HCT116 (cell line): ENCODE data around the gene STIMATE. TPM values are rescaled to one million over a fixed set of nuclear protein-coding genes. Genes with fewer than 3 reads are reported as not detected.

ENCODE experiments used
- ATAC-seq: fragments of 200-7000 bp; cut with Tn5 transposase; 2 replicates; pipeline ENCODE4 v1.9.1; 2020; ENCODE audit warnings: mild to moderate bottlenecking, moderate library complexity
- BruUV-seq: library from RNA; stranded (reverse); fragments of 400-500 nt; replicated peaks from 2 replicates; lab custom pipeline; 2021; lab: Mats Ljungman, UMichigan
- CTCF ChIA-PET: fragments of 300-600 bp; sonication (Branson Sonifier 250); formaldehyde crosslinking; loops from one replicate; lab custom pipeline; 2021; ENCODE audit warnings: antibody characterized with exemption; lab: Charles Lee
- POLR2A ChIA-PET: fragments of 300-600, 350-600 bp; sonication (Branson Sonifier 250); formaldehyde crosslinking; loops from one replicate; lab custom pipeline; 2021; ENCODE audit warnings: antibody characterized with exemption; lab: Charles Lee
- RAD21 ChIA-PET, 2 experiments: fragments of 300-600 bp; sonication (Branson Sonifier 250); formaldehyde crosslinking; loops; one replicate each; lab custom pipeline; 2023; ENCODE audit warnings: low total read pairs in 2 of 2; ENCODE audit not compliant: uncharacterized antibody in 2 of 2, unreplicated experiment in 2 of 2, low non-redundant PET in 1 of 2; lab: Charles Lee
- DNase-seq: peaks from one replicate; pipeline ENCODE4 v3.0.0-alpha.2; 2010; ENCODE audit warnings: low read depth, low spot score
- H2AFZ ChIP-seq: fragments of 200-600 bp; shearing (Covaris generic), sonication (generic); 2 replicates; pipeline ENCODE4 v1.6.1; 2017; ENCODE audit warnings: low read depth, mixed run types, mixed read lengths, antibody characterized with exemption, low read length; ENCODE audit not compliant: poor library complexity, severe bottlenecking
- H3K27ac ChIP-seq: 2 replicates; pipeline ENCODE4 v1.5.1; 2012; ENCODE audit warnings: low read depth, low read length
- H3K27me3 ChIP-seq: fragments of 200-600 bp; sonication (generic); 2 replicates; pipeline ENCODE4 v1.6.1; 2016; ENCODE audit warnings: mixed run types, low read length, mixed read lengths; ENCODE audit not compliant: insufficient read depth
- H3K36me3 ChIP-seq, 2 experiments: fragments of 200-500 bp in 1 of 2; fragments of 200-600 bp in 1 of 2; sonication (Bioruptor generic) in 1 of 2; sonication (generic) in 1 of 2; 2 replicates each; pipeline versions ENCODE4 v1.5.1 to v1.6.1; 2014 to 2016; ENCODE audit warnings: low read length in 2 of 2, inconsistent platforms in 1 of 2, mixed read lengths in 1 of 2, mixed run types in 1 of 2; ENCODE audit not compliant: insufficient read depth in 2 of 2, control insufficient read depth in 1 of 2
- H3K4me1 ChIP-seq, 2 experiments: fragments of 200-600 bp in 1 of 2; sonication (generic) in 1 of 2; 2 replicates each; pipeline versions ENCODE4 v1.5.1 to v1.6.1; 2012 to 2017; ENCODE audit warnings: low read length in 2 of 2, inconsistent platforms in 1 of 2, mild to moderate bottlenecking in 1 of 2, mixed read lengths in 1 of 2, mixed run types in 1 of 2, moderate library complexity in 1 of 2; ENCODE audit not compliant: insufficient read depth in 2 of 2, control insufficient read depth in 1 of 2
- H3K4me2 ChIP-seq: fragments of 200-600 bp; sonication (generic); 2 replicates; pipeline ENCODE4 v1.6.1; 2017; ENCODE audit warnings: mixed run types, low read length, mixed read lengths
- H3K4me3 ChIP-seq, 2 experiments: fragments of 200-600 bp in 1 of 2; sonication (generic) in 1 of 2; replicated peaks in 1 of 2; 2 replicates each; pipeline ENCODE4 v1.5.1; 2011 to 2016; ENCODE audit warnings: low read length in 2 of 2, control low read depth in 1 of 2, low read depth in 1 of 2, mild to moderate bottlenecking in 1 of 2, mixed read lengths in 1 of 2, mixed run types in 1 of 2
- H3K79me2 ChIP-seq: fragments of 200-600 bp; sonication (generic); 2 replicates; pipeline ENCODE4 v1.6.1; 2017; ENCODE audit warnings: mild to moderate bottlenecking, mixed run types, low read length, moderate library complexity, mixed read lengths; ENCODE audit not compliant: insufficient read depth
- H3K9ac ChIP-seq: fragments of 200-600 bp; sonication (generic); 2 replicates; pipeline ENCODE4 v1.6.1; 2016; ENCODE audit warnings: low read length, mixed read lengths
- H3K9me2 ChIP-seq: fragments of 200-600 bp; sonication (generic), shearing (Covaris generic); 2 replicates; pipeline ENCODE4 v1.6.1; 2017; ENCODE audit warnings: mixed run types, mild to moderate bottlenecking, moderate library complexity; ENCODE audit not compliant: insufficient read depth
- H3K9me3 ChIP-seq, 2 experiments: fragments of 200-500 bp in 1 of 2; fragments of 200-600 bp in 1 of 2; sonication (Bioruptor generic) in 1 of 2; sonication (generic) in 1 of 2; 2 replicates each; pipeline ENCODE4 v1.6.1; 2014 to 2017; ENCODE audit warnings: low read length in 2 of 2, mixed read lengths in 2 of 2, inconsistent platforms in 1 of 2, low read depth in 1 of 2, mild to moderate bottlenecking in 1 of 2, mixed run types in 1 of 2, moderate library complexity in 1 of 2; ENCODE audit not compliant: control insufficient read depth in 1 of 2, insufficient read depth in 1 of 2
- H4K20me1 ChIP-seq: fragments of 200-600 bp; sonication (generic), shearing (Covaris generic); 2 replicates; pipeline ENCODE4 v1.6.1; 2017; ENCODE audit warnings: mixed run types, mild to moderate bottlenecking, moderate library complexity; ENCODE audit not compliant: insufficient read depth
- CTCF ChIP-seq, 3 experiments: fragments of 200-600 bp in 1 of 3; sonication (generic) in 1 of 3; IDR thresholded peaks in 2 of 3; conservative IDR thresholded peaks in 1 of 3; 2 replicates each; pipeline ENCODE4 v1.5.1; 2012 to 2017; ENCODE audit warnings: low read depth in 2 of 3, low read length in 2 of 3, antibody characterized with exemption in 1 of 3, borderline replicate concordance in 1 of 3, control low read depth in 1 of 3, mild to moderate bottlenecking in 1 of 3, mixed read lengths in 1 of 3, mixed run types in 1 of 3, moderate library complexity in 1 of 3; ENCODE audit not compliant: insufficient read depth in 1 of 3
- EGR1 ChIP-seq: IDR thresholded peaks from 2 replicates; pipeline ENCODE4 v1.6.1; 2012; ENCODE audit warnings: low read depth
- EZH2 ChIP-seq: fragments of 200-600 bp; sonication (generic); IDR thresholded peaks from 2 replicates; pipeline ENCODE4 v1.6.1; 2017; ENCODE audit warnings: antibody characterized with exemption, mixed run types
- MAX ChIP-seq: IDR thresholded peaks from 2 replicates; pipeline ENCODE4 v1.6.1; 2012
- SP1 ChIP-seq: IDR thresholded peaks from 2 replicates; pipeline ENCODE4 v1.6.1; 2012; ENCODE audit warnings: low read depth
- SRF ChIP-seq: IDR thresholded peaks from 2 replicates; pipeline ENCODE4 v1.6.1; 2012; ENCODE audit warnings: low read depth
- YY1 ChIP-seq: IDR thresholded peaks from 2 replicates; pipeline ENCODE4 v1.6.1; 2011; ENCODE audit warnings: low read length, low read depth, moderate library complexity, mild to moderate bottlenecking; ENCODE audit not compliant: insufficient replicate concordance; ENCODE audit errors: extremely low read depth
- intact Hi-C: fragments of 100-400 bp; cut with micrococcal nuclease; formaldehyde crosslinking; loops from 2 replicates; pipeline ENCODE4 v1.10.0; 2022
- total RNA-seq: library from RNA; stranded (reverse); gene quantifications from one replicate; pipeline ENCODE4 v1.2.1, GENCODE V29; 2021; ENCODE audit not compliant: unreplicated experiment
- TF ChIP-seq, protein P1 (sequence below): IDR thresholded peaks from 2 replicates; pipeline ENCODE4 v1.6.1; 2012

STIMATE gene
- total RNA-seq, 1 experiment from 2014 or later: 20.2 TPM

- ChIA-PET RAD21 (no interaction called here), POLR2A (no interaction called here), CTCF (no interaction called here)
- Histone ChIP-seq H3K27ac (no peak overlapping the region), H3K9me3 (no peaks in the 10 kb centered on the region), H3K27me3 (no peaks in the 10 kb centered on the region), H4K20me1 (no peaks in the 10 kb centered on the region), H2AFZ (no peak overlapping the region), H3K9ac (no peak overlapping the region), H3K4me1 (no peaks in the 10 kb centered on the region)
- no peak for ATAC-seq
- intact Hi-C loops: no loop called here
- TF ChIP-seq MAX (no peak), SP1 (no peak), YY1 (no peak), SRF (no peak), CTCF (IDR thresholded peaks at IDR 0.05 in 2 of 3, conservative IDR thresholded peaks at IDR 0.05 in 1 of 3; ENCODE audit: borderline replicate concordance in 1 of 3, insufficient read depth in 1 of 3, low read depth in 2 of 3, low read length in 2 of 3) (no peak), EGR1 (no peak), EZH2 (no peak)
- TF ChIP-seq, protein P1, sequence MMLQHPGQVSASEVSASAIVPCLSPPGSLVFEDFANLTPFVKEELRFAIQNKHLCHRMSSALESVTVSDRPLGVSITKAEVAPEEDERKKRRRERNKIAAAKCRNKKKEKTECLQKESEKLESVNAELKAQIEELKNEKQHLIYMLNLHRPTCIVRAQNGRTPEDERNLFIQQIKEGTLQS: no peak
- TF ChIP-seq, all 23 proteins: peak for 0
- Histone ChIP-seq H3K4me3 (no peak overlapping the region), H3K79me2 (no peaks in the 10 kb centered on the region), H3K4me2 (no peak overlapping the region), H3K36me3 (peaks cover 0 to 4% of the 10 kb centered on the region in 2 experiments; a peak in 1 of 4 replicates), H3K9me2 (no peaks in the 10 kb centered on the region)
- BruUV-seq: no TSS peak
- no peak for DNase-seq
Observed at GRCh38 chr3:52847241-52847640, 50.1 kb downstream of the STIMATE start.
